Measurements from ENCODE around the gene EIF5A.

The EIF5A gene

GRCh38 chr17:7313088-7313889, 5.9 kb downstream of the EIF5A start:
- DNase-seq (ENCODE audit: low read depth) = no peak

GRCh38 chr17:7313890-7314718, 6.7 kb downstream of the EIF5A start:
- DNase-seq (ENCODE audit: low read depth) = no peak

- peak; percentile 87 for DNase-seq (ENCODE audit: low read depth)
These were observed 7.5 kb downstream of the EIF5A start, which contains the start of gene GPS2 for GRCh38 chr17:7314719-7315569. GPS2 (minus strand) TSS chr17:7315360; CDS start chr17:7315052, 308 bp downstream.

- no peak for DNase-seq (ENCODE audit: low read depth)
These were observed 8.3 kb downstream of the EIF5A start for GRCh38 chr17:7315570-7316235.

- DNase-seq (ENCODE audit: low read depth) = no peak
These were observed 9.9 kb downstream of the EIF5A start for GRCh38 chr17:7317161-7317803.

- no peak for DNase-seq (ENCODE audit: low read depth)
These were observed 10.9 kb downstream of the EIF5A start for GRCh38 chr17:7318121-7318860.

GRCh38 chr17:7321466-7321865, 14.0 kb downstream of the EIF5A start:
- no peak for DNase-seq (ENCODE audit: low read depth)

GRCh38 chr17:7322520-7323194, 15.2 kb downstream of the EIF5A start:
- DNase-seq (ENCODE audit: low read depth) = no peak

GRCh38 chr17:7323731-7324437, 16.5 kb downstream of the EIF5A start:
- DNase-seq (ENCODE audit: low read depth) = no peak

- DNase-seq (ENCODE audit: low read depth) = no peak
These were observed 17.0 kb downstream of the EIF5A start for GRCh38 chr17:7324438-7324779.

GRCh38 chr17:7325031-7325528, 17.7 kb downstream of the EIF5A start:
- no peak for DNase-seq (ENCODE audit: low read depth)

- no peak for DNase-seq (ENCODE audit: low read depth)
These were observed 18.8 kb downstream of the EIF5A start for GRCh38 chr17:7326186-7326585.

GRCh38 chr17:7327056-7327455, 19.6 kb downstream of the EIF5A start:
- no peak for DNase-seq (ENCODE audit: low read depth)

- no peak for DNase-seq (ENCODE audit: low read depth)
These were observed 20.1 kb downstream of the EIF5A start for GRCh38 chr17:7327501-7327900.

- no peak for DNase-seq (ENCODE audit: low read depth)
These were observed 20.6 kb downstream of the EIF5A start for GRCh38 chr17:7328009-7328408.

- no peak for DNase-seq (ENCODE audit: low read depth)
These were observed 21.5 kb downstream of the EIF5A start, which contains the start of gene NEURL4 for GRCh38 chr17:7328840-7329373. NEURL4 (minus strand) TSS chr17:7329335; CDS start chr17:7329312, 23 bp downstream.

GRCh38 chr17:7329374-7329996, 22.1 kb downstream of the EIF5A start:
- DNase-seq (ENCODE audit: low read depth) = peak; percentile 93

- peak; percentile 58 for DNase-seq (ENCODE audit: low read depth)
These were observed 22.7 kb downstream of the EIF5A start for GRCh38 chr17:7329997-7330637.

Measured in activated gamma-delta T cell treated with anti-CD3 and anti-CD28 coated beads, Interleukin-2, amount 50 U/mL, for 16 hours (primary cell).